ENCODE data around the gene MAK. TPM values are rescaled to one million over a fixed set of nuclear protein-coding genes. Genes with fewer than 3 reads are reported as not detected.
"Not testable (repeated sequence)": the region's sequence is repeated elsewhere in the genome, so short reads cannot be mapped to it uniquely, and the experiment has no call there.

MAK gene
- total RNA-seq, 2 experiments from 2014 or later: 0.12 to 0.14 TPM

DNA sequence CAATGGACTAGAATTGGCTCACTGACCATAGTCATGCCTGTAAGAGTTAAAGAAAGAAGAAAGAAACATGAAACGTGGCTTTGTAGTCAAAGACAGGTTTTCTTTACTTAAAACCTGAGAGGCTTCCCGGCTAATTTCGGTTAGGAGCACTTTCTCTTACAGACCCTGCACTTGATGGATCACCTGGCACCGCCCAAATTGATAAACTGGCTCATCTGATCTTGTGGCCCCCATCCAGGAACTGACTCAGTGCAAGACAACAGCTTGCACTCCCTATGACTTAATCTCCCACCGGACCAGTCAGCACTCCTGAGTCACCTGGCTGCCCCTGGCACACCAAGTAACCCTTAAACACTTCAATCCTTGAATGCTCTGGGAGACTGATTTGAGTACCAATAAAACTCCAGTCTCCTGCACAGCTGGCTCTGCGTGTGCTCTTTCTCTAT, 78.4 kb downstream of the MAK start:
- no peaks in the 10 kb centered on the region for H3K9me3 Mint-ChIP-seq
- DNase-seq: no peak
- H3K36me3 Mint-ChIP-seq (ENCODE audit: low read depth): peaks cover 46% of the 10 kb centered on the region
- H3K27ac Mint-ChIP-seq: no peak overlapping the region
- H3K27me3 Mint-ChIP-seq (ENCODE audit: low read depth): no peaks in the 10 kb centered on the region
- CTCF ChIA-PET: interaction anchor here (0.6 to 1.7 kb wide), 7 partner anchors 11 to 280 kb away, joined by 3 to 6 read pairs (median 3); no protein-coding TSS in a partner anchor
- intact Hi-C loops (cut with micrococcal nuclease): loop anchor here (1.0 kb wide), 1 partner anchor 13 kb away; the partner anchor contains the start of gene TMEM14B
- peaks cover 25% of the 10 kb centered on the region for H3K4me1 Mint-ChIP-seq (ENCODE audit: low read depth)
- no peak overlapping the region for H3K4me3 Mint-ChIP-seq

DNA sequence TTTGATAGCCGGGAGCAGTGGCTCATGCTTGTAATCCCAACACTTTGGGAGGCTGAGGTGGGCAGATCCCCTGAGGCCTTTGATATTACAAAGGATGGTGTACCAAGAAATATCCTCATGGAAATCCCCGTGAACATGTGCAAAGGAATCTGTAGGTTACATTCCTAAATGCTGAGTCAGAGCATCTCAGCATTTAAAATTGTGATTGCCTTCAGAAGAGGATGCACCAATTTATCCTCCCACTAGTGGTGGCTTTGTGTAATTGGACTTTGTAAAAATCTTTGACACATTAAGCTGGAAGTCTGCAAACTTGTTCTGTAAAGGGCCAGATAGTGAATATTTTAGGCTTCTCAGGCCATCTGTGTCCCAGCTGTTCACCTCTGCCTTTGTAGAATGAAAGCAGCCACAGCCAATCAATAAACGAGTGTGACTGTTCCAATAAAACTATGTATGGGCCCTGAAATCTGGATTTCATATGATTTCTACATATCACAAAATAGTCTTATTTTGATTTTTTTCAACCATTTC, 79.0 kb downstream of the MAK start:
- no peak for DNase-seq
- Mint-ChIP-seq H3K27ac (no peak overlapping the region), H3K4me3 (no peak overlapping the region), H3K9me3 (no peaks in the 10 kb centered on the region), H3K36me3 (ENCODE audit: low read depth) (peaks cover 51% of the 10 kb centered on the region), H3K27me3 (ENCODE audit: low read depth) (no peaks in the 10 kb centered on the region), H3K4me1 (ENCODE audit: low read depth) (peaks cover 29% of the 10 kb centered on the region)
- intact Hi-C loops (cut with micrococcal nuclease): loop anchor here (1.0 kb wide), 1 partner anchor 12 kb away; the partner anchor contains the start of gene TMEM14B
- CTCF ChIA-PET: interaction anchor here (0.6 to 1.7 kb wide), 6 partner anchors 11 to 277 kb away, joined by 3 to 6 read pairs (median 3); no protein-coding TSS in a partner anchor

DNA sequence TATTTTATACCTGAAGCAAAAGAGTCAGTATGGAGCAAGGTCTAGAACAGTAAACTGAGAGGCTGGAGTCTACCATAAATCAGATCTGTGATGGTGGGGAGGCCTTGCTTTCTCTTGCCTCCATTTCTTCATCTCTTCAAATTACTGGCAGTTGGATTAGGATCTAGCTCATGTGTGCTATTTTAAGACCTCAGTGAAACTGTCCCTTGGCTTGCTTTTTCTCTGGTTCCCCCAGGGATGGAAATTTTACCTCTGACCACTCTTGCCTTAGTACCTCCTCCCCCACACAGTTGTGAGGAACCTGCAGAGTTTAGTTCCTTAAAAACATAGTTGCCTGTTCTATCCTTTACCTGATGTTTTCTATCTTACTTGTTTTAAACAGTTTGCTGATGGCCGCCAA, 82.3 kb downstream of the MAK start:
- CTCF ChIA-PET: interaction anchor here (0.6 to 1.0 kb wide), 3 partner anchors 14 to 277 kb away, joined by 3 to 4 read pairs (median 4); partner anchors contain the start of gene PAK1IP1
- peak overlapping the region; percentile 9 for H3K27ac Mint-ChIP-seq

GRCh38 chr6:10751757-10752156, 86.6 kb downstream of the MAK start:
- Mint-ChIP-seq H3K4me1 (ENCODE audit: low read depth) (peaks cover 56% of the 10 kb centered on the region), H3K36me3 (ENCODE audit: low read depth) (peaks cover 43% of the 10 kb centered on the region)
- H3K4me3 Mint-ChIP-seq; H3K9me3 Mint-ChIP-seq; H3K27ac Mint-ChIP-seq; DNase-seq; H3K27me3 Mint-ChIP-seq (ENCODE audit: low read depth); intact Hi-C loops (cut with micrococcal nuclease); CTCF ChIA-PET: not testable (repeated sequence)

More for the DNA sequence above, 82.3 kb downstream of the MAK start:
- Mint-ChIP-seq H3K4me1 (ENCODE audit: low read depth) (peaks cover 42% of the 10 kb centered on the region), H3K36me3 (ENCODE audit: low read depth) (peaks cover 58% of the 10 kb centered on the region), H3K4me3 (no peak overlapping the region), H3K27me3 (ENCODE audit: low read depth) (no peaks in the 10 kb centered on the region), H3K9me3 (no peaks in the 10 kb centered on the region)
- no peak for DNase-seq
- intact Hi-C loops (cut with micrococcal nuclease): no loop called here

DNA sequence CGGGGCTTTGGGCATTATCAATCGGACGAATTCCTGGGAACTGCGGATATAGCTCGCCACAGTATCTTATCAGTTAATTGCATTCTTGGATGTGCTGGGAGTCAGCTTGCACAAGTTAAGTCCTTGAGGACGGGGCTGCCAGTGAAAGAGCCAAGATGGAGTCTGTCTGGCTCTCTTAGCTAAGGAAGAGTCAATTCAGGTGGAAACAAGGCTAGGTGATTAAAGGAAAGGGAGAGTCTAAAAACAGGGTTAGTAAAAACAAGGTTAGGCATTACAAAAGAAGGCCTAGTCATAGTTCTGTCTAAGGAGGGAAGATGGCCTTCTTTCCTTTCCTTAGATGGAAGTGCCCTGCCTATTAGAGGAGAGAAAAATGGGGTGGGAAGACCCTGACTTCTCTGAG, 87.8 kb downstream of the MAK start:
- intact Hi-C loops (cut with micrococcal nuclease); CTCF ChIA-PET; H3K27me3 Mint-ChIP-seq (ENCODE audit: low read depth); DNase-seq; H3K27ac Mint-ChIP-seq; H3K9me3 Mint-ChIP-seq; H3K4me3 Mint-ChIP-seq: not testable (repeated sequence)
- Mint-ChIP-seq H3K36me3 (ENCODE audit: low read depth) (peaks cover 32% of the 10 kb centered on the region), H3K4me1 (ENCODE audit: low read depth) (peaks cover 63% of the 10 kb centered on the region)

GRCh38 chr6:10749734-10750133, 88.6 kb downstream of the MAK start:
- intact Hi-C loops (cut with micrococcal nuclease): loop anchor here (5.0 kb wide), 1 partner anchor 37 kb away; no protein-coding TSS in a partner anchor
- CTCF ChIA-PET: no interaction called here
- peaks cover 55% of the 10 kb centered on the region for H3K4me1 Mint-ChIP-seq (ENCODE audit: low read depth)
- H3K4me3 Mint-ChIP-seq: no peak overlapping the region
- H3K27ac Mint-ChIP-seq: peak overlapping the region; percentile 21
- H3K9me3 Mint-ChIP-seq: no peaks in the 10 kb centered on the region
- DNase-seq: no peak
- no peaks in the 10 kb centered on the region for H3K27me3 Mint-ChIP-seq (ENCODE audit: low read depth)
- H3K36me3 Mint-ChIP-seq (ENCODE audit: low read depth): peaks cover 26% of the 10 kb centered on the region

DNA sequence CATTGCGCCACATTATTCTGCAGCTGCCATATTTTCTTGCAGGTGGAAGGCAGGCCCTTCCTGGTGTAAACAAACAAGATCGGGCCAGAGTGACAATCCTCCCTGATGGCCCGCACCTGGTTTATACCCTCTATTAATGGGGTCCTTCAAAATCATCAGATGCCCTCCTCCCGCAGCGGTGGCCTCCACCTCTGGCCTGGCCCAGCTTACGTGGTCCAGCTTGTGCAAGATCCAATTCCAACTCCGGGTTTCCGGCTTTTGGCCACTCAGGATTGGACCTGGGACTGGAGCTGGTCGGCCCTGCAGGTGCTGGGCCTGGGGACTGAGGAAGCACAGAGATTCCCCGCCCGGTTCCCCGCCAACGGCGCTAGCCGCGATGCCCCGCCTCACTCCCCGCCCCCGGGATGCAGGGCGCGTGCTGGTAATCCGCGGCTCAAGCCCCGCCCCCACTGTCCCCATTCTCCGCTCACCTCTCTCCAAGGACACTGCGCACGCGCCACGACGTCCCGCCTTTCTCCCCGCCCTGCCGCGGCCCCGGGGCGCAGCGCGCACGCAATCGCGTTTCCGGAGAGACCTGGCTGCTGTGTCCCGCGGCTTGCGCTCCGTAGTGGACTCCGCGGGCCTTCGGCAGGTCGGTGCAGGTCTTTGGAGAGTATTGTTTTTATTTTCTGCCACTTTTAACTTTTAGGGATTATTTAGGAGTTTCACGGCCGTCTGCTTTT, 90.9 kb downstream of the MAK start, which contains the start of gene TMEM14B:
Gene TMEM14B, plus strand, starts transcription at position 555 of the 722 bp plus-strand sequence. CDS start 1,441 bp downstream, outside the sequence.
- H3K4me1 Mint-ChIP-seq (ENCODE audit: low read depth): peaks cover 48% of the 10 kb centered on the region
- H3K9me3 Mint-ChIP-seq: no peaks in the 10 kb centered on the region
- CTCF ChIA-PET: interaction anchor here (1.1 to 1.6 kb wide), 4 partner anchors 10 to 268 kb away, joined by 3 to 6 read pairs (median 4); no protein-coding TSS in a partner anchor
- H3K4me3 Mint-ChIP-seq: peak within 1 kb of the TSS; percentile 91
- intact Hi-C loops (cut with micrococcal nuclease): loop anchor here (1.0 to 5.0 kb wide), 10 partner anchors 12 to 790 kb away; partner anchors contain the start of genes C6orf52, MAK, PAK1IP1 and SMIM13
- DNase-seq: peak; percentile 100
- H3K27me3 Mint-ChIP-seq (ENCODE audit: low read depth): no peaks in the 10 kb centered on the region
- peak within 1 kb of the TSS; percentile 92 for H3K27ac Mint-ChIP-seq
- H3K36me3 Mint-ChIP-seq (ENCODE audit: low read depth): peaks cover 12% of the 10 kb centered on the region

- H3K4me3 Mint-ChIP-seq: peak overlapping the region; percentile 91
- no peak for DNase-seq
- H3K27ac Mint-ChIP-seq: peak overlapping the region; percentile 92
- peaks cover 48% of the 10 kb centered on the region for H3K4me1 Mint-ChIP-seq (ENCODE audit: low read depth)
- no peaks in the 10 kb centered on the region for H3K27me3 Mint-ChIP-seq (ENCODE audit: low read depth)
- intact Hi-C loops (cut with micrococcal nuclease): loop anchor here (1.0 to 5.0 kb wide), 10 partner anchors 12 to 790 kb away; partner anchors contain the start of genes C6orf52, MAK, PAK1IP1 and SMIM13
- H3K36me3 Mint-ChIP-seq (ENCODE audit: low read depth): peaks cover 12% of the 10 kb centered on the region
- no peaks in the 10 kb centered on the region for H3K9me3 Mint-ChIP-seq
- CTCF ChIA-PET: interaction anchor here (0.6 to 1.6 kb wide), 5 partner anchors 9 to 282 kb away, joined by 3 to 6 read pairs (median 3); no protein-coding TSS in a partner anchor
Measured at GRCh38 chr6:10746915-10747250, 91.5 kb downstream of the MAK start.

GRCh38 chr6:10745116-10745515, 93.2 kb downstream of the MAK start:
- no peaks in the 10 kb centered on the region for H3K27me3 Mint-ChIP-seq (ENCODE audit: low read depth)
- H3K36me3 Mint-ChIP-seq (ENCODE audit: low read depth): peaks cover 5% of the 10 kb centered on the region
- intact Hi-C loops (cut with micrococcal nuclease): loop anchor here (5.0 kb wide), 1 partner anchor 33 kb away; no protein-coding TSS in a partner anchor
- DNase-seq: no peak
- no peaks in the 10 kb centered on the region for H3K9me3 Mint-ChIP-seq
- no peak overlapping the region for H3K4me3 Mint-ChIP-seq
- H3K27ac Mint-ChIP-seq: no peak overlapping the region
- CTCF ChIA-PET: no interaction called here
- H3K4me1 Mint-ChIP-seq (ENCODE audit: low read depth): peaks cover 31% of the 10 kb centered on the region

DNA sequence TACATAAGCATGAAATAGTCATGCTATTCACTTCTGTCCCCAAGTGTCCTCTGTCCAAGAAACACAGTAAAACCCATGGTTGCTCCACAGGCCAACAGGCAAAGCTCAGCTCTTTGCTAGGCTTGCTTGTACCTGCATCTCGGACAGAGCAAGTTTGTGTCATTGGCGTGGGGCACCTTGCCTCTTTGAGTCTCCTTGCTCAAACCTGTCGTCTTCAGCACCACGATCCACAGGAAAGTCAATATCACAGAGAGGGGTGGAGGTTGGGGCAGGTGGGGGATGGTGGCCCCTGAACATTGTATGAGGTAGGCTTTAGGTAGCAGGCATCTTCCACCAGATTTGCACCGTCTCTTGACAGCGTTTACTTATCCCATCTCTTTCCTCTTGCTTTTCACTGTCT, 94.8 kb downstream of the MAK start:
- intact Hi-C loops (cut with micrococcal nuclease): no loop called here
- CTCF ChIA-PET: no interaction called here

DNA sequence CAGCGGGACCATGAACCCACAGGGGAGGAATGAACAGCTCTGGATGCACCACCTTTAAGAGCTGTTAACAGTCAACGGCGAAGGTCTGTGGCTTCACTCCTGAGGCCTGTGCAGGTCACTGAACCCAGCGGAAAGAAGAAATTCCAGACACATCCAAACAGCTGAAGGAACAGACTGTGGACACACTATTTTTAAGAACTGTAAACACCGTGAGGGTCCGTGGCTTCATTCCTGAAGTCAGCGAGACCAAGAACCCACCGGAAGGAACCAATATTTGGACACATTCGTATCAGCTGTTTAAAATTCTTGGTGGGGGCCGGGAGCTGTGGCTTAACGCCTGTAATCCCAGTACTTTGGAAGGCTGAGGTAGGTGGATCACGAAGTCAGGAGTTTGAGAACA, 96.1 kb downstream of the MAK start:
- Mint-ChIP-seq H3K27me3 (ENCODE audit: low read depth) (no peaks in the 10 kb centered on the region), H3K9me3 (no peaks in the 10 kb centered on the region), H3K4me1 (ENCODE audit: low read depth) (peaks cover 13% of the 10 kb centered on the region), H3K4me3 (no peak overlapping the region), H3K36me3 (ENCODE audit: low read depth) (peaks cover 2% of the 10 kb centered on the region), H3K27ac (no peak overlapping the region)
- no peak for DNase-seq
- CTCF ChIA-PET: interaction anchor here (1.3 kb wide), 1 partner anchor 14 kb away, joined by 3 read pairs; no protein-coding TSS in a partner anchor
- intact Hi-C loops (cut with micrococcal nuclease): no loop called here

More for the DNA sequence above, 94.8 kb downstream of the MAK start:
- peaks cover 15% of the 10 kb centered on the region for H3K4me1 Mint-ChIP-seq (ENCODE audit: low read depth)
- H3K36me3 Mint-ChIP-seq (ENCODE audit: low read depth): peaks cover 2% of the 10 kb centered on the region
- no peak overlapping the region for H3K4me3 Mint-ChIP-seq
- no peak overlapping the region for H3K27ac Mint-ChIP-seq
- H3K9me3 Mint-ChIP-seq: no peaks in the 10 kb centered on the region
- DNase-seq: no peak
- H3K27me3 Mint-ChIP-seq (ENCODE audit: low read depth): no peaks in the 10 kb centered on the region

DNA sequence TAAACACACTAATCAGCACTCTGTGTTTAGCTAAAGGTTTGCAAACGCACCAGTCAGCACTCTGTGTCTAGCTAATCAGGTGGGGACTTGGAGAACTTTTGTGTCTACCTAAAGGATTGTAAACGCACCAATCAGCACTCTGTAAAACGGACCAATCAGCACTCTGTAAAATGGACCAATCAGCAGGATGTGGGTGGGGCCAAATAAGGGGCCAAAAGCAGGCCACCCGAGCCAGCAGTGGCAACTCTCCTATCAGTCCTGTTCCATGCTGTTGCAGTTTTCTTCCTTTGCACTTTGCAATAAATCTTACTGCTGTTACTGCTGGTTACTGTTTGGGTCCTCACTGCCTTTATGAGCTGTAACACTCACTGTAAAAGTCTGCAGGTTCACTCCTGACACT, 96.7 kb downstream of the MAK start:
- H3K4me1 Mint-ChIP-seq (ENCODE audit: low read depth); H3K36me3 Mint-ChIP-seq (ENCODE audit: low read depth); H3K27me3 Mint-ChIP-seq (ENCODE audit: low read depth); DNase-seq; H3K27ac Mint-ChIP-seq; H3K9me3 Mint-ChIP-seq; H3K4me3 Mint-ChIP-seq; intact Hi-C loops (cut with micrococcal nuclease): not testable (repeated sequence)
- CTCF ChIA-PET: interaction anchor here (1.3 kb wide), 1 partner anchor 15 kb away, joined by 3 read pairs; no protein-coding TSS in a partner anchor
